Erythroblast (primary cell): ENCODE measurements around the gene CYSLTR2.

Experiments used
- GATA1 ChIP-seq: IDR thresholded peaks from 2 replicates; pipeline ENCODE4 v1.6.1; 2011; ENCODE audit warnings: low read depth, mild to moderate bottlenecking, control low read depth, low read length, moderate library complexity
- POLR2A ChIP-seq: IDR thresholded peaks from 2 replicates; pipeline ENCODE4 v1.6.1; 2011; ENCODE audit warnings: mild to moderate bottlenecking, low read length

- TF ChIP-seq POLR2A = no peak
- TF ChIP-seq GATA1 = no peak
Measured at GRCh38 chr13:48655291-48655690, 1.6 kb downstream of the CYSLTR2 start.
